HG03565 (cell line): ENCODE measurements around the gene PDE6C.

ENCODE experiments used
- ATAC-seq: cut with Tn5 transposase; IDR thresholded peaks from one replicate; pipeline ENCODE4 v1.9.1; 2021; ENCODE audit warnings: mild to moderate bottlenecking, moderate library complexity; ENCODE audit not compliant: unreplicated experiment

PDE6C gene

DNA sequence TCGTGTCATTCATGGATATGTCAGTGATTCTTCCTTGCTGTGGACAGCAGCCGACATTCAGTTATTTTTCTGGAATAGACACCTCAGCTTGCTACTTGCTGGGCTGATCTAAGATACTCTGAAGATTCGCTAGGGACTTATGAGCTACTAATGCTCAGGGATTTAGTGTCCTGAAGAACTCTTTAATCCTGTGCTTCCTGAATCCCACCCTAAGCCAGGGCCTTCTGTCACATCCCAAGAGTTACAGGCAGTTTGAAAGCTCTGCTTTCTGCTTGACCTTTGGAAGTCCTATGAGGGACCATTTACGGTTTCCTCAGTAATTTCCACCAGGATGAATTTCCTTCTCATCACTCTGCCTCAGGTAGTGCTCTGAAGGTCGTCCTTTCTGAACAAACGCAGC, at the start of gene PDE6C:
Gene PDE6C, plus strand, starts transcription at position 227 of the 400 bp plus-strand sequence. CDS start 189 bp downstream, outside the sequence.
- no peak for ATAC-seq

DNA sequence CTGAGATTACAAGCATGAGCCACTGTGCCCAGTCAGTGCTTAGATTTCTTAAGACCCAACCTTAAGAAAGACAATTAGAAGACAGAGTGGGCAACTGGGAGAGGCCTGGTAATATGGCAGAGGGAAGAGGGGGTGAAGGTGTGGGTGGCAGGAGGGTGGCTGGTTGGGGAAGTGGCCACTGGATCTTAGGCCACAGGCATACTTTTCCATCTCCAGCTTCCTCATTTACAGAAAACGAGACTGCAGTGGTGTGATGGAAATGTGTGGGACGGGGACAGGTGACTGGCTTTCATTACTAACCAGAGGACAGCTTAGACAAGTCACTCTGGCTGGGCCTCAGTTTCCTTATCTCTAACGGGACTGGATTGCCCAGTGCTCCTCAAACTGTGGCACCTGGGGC, 46.9 kb upstream of the PDE6C start:
- ATAC-seq, result no peak

- no peak for ATAC-seq
Measured at GRCh38 chr10:93566435-93567276, 45.7 kb upstream of the PDE6C start, which contains the start of gene FFAR4. Gene FFAR4 (plus strand): TSS chr10:93566665. CDS start chr10:93566721, 56 bp downstream.

DNA sequence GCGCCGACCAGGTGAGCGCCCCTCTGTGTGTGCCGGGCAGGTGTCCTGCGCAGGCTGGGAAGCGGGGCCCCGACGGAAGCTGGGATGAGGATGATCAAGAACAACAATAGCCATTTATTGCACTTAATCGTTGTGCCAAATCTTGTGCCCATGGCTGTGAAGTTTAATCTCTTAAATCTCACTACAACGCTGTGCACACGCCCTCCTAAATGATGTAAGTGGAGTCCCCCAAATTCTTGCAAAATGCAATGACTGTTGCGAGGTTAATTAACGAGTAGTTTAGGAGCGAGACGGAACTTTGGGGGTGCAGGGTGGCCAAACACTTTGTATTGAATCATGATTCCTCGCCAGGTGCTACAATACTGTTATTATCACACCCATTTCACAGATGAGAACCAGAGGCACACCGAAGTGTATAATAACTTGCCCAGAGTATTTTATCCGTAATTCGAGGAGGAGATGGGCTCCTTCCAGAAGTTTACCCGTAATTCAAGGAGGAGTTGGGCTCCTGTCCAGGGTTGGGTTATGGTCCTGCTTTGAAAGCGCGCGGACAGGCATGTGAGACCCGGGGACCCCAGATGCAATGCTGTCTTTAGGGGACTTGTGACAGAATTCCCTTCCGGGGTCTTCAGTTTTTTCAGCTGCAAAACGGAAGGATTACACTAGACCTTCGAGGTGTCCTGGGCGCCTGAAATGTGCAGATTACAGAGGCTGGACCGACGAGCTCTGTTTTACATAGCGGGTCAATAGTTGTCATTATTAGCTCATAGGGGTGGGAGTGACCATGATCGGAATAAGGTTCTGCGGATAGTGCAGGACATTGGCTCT, 44.8 kb upstream of the PDE6C start:
- no peak for ATAC-seq

DNA sequence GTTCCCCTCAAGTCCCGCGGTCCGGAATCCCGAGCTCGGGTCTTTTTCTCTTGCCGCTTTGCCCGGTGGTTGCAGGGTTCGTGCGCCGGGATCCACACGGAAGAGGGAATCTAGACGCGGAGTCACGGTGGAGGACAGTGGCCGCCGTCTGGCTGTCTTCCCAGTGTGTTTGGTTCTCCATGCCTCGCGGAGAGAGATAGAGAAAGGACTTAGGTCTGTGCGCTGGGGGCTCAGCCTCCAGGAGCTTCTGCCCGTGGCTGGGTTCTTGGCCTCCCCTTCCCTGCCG, 44.3 kb upstream of the PDE6C start:
- ATAC-seq, result no peak

DNA sequence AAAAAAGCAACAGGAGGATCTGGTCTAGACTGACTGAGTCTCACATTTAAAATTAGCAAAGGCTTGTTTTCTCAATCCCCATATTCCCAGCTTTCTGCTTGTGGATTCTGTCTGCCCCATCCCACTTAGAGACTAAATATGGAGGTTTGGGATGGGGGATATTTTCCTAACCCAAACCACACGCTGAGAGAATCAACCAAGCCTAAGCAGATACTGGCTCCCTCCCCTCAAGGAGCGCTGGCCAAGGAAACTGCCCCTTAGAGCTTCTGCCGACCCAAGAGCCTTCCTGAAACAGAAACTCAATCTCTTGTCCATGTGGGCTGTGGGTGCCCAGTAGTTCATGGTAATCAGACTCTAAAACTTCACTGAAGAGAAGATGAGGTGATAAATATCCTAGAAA, 42.0 kb upstream of the PDE6C start:
- no peak for ATAC-seq

DNA sequence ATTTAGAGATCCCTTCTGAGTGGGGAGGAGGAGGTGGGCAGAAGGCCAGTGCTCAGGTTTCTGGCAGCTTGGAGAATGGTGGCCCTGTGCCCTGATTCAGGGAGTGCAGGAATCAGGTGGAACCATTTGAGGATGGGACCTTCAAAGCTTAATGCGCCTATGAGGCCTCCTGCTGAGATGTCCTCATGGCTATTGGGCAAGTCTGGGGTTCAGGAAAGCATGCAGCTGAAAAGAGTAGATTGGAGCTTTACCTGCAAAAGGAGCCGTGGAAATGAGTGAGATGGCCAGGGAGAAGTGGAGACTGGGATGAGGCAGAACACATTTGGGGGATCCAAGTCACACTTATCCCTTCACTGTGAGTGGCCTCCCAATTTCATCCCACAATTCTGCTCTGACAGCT, 39.7 kb upstream of the PDE6C start:
- no peak for ATAC-seq

DNA sequence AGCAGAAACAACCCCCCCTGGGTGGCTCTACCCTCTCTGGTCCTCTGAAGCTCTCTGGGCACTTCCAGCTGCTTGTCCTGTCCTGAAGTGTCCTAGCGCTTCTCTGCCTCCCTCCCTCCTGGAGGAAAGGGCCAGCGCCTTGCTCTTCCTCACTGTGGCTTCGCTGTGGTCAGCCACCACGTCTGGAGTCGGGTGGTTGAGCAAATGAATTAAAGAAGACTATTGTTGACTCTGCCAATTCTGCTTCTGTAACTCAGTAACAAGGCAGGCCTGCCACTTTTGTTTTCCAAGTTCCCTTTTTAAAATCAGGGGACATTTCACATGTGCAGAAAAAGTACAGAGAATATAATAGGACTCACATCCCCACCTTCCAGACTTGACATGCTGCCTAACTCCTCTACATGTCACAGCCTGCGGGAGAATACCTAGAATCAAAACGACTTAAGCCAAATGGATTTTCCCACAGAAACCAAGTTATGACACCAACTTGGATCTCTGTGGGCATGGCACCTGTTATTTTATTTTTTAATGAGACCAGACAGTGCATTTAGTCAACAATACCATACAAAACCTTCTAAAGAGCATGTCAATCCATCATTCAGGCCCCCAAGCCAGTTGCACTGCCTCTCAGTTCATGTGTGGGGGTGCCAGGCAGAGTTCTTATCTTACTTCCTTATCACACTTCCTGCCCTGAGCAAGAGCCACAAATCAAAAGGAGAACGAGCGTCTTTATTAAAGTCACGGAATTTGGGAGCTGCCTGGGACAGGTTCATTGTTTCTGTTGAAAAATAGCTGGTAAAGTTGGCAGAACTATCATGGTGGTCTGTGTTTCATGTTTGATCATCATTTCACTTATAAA, 39.1 kb upstream of the PDE6C start:
- ATAC-seq, result no peak

- ATAC-seq, result no peak
Measured at GRCh38 chr10:93573924-93574323, 38.4 kb upstream of the PDE6C start.

- no peak for ATAC-seq
Measured at GRCh38 chr10:93576888-93577287, 35.4 kb upstream of the PDE6C start.

- no peak for ATAC-seq
Measured at GRCh38 chr10:93577565-93577964, 34.8 kb upstream of the PDE6C start.

DNA sequence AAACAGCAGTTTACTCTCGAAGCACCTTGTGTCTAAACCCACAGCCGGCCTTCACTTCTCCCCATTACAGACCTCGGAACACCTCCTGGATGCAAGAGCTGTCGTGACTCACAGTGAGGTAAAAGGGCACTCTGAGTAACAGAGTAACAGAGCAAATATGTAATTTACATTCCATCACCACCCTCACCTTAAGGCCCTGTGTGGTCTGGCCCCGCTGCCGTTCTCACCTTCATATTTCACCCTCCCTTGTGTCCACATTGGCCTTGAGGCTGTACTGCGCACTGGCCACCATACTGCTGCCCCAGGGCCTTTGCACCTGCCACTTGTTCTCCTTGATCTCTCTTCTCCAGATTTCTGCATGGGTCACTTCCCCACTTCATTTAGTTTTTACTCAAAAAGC, 33.2 kb upstream of the PDE6C start:
- no peak for ATAC-seq

DNA sequence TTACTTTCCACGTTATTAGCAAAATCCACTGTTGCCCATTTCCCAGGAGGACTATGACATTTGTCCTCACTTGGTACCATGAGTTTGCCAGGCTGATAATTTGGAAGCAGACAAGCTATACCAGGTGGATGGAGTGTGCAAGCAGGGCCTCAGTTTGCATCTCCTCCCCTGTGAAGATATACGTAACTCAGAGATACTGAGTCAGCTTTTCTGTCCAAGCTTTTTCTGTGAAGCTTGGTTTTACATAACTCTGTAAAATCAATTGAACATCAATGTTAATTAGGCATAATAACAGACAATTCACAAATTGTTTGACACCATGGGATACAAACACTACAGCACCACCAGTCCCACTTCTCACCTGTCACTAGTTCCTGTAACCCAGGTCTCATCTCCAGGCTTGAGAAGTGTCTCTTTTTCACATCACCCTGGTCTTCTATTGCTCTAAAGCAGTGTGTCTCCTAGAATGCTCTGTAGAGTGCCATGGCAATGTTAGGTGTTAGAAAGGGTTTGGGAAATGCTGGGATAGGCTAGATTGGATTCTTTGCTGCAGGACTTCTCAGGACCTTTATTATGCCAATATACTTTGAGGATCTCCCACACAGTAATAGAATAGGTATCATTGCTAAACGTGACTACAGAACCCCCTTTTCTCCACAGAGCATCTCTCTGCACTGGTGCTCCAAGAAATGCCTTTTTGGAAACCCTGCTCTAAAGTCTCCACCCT, 32.2 kb upstream of the PDE6C start:
- no peak for ATAC-seq

- no peak for ATAC-seq
Measured at GRCh38 chr10:93580828-93581227, 31.5 kb upstream of the PDE6C start.

GRCh38 chr10:93584445-93584844, 27.9 kb upstream of the PDE6C start:
- no peak for ATAC-seq

DNA sequence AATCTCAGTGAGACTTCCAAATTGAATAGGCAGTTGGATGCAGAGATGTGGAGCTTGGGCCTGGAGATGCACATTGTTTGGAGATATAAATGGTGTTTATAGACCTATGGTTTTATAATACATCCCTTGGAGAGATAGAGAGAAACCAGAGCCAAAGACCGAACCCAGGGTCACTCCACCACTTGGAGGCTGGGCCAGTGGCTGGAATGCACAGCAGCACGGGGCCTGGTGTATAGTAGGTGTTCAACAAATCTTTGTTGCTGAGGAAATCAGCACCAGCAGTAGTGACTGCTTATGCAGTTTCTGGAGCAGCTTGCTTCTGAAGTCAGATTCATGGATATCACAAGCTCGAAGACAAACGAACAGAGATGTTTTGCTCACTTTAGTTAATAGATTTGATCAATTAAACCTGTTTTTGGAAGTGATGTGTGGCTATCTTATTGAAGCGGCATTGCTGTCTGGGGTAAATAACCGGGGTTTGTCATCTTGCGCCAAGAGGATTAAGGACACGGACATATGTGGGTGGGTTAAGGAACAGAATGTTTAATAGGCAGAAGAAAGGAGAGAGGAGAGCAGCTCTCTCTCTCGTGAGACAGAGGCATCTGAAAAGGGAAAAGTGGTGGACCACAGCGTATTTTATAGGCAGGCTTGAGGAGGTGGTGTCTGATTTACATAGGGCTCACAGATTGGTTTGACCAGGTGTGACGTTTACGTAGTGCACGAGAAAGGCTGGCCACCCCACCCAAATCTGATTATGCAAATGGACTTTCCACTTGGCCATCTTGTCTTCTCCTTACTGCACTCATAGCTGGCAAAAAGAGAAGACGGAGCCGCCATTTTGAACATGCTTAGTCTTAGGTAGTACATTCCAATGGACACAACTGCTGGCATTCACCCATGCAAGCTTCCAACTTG, 22.4 kb upstream of the PDE6C start:
- no peak for ATAC-seq

DNA sequence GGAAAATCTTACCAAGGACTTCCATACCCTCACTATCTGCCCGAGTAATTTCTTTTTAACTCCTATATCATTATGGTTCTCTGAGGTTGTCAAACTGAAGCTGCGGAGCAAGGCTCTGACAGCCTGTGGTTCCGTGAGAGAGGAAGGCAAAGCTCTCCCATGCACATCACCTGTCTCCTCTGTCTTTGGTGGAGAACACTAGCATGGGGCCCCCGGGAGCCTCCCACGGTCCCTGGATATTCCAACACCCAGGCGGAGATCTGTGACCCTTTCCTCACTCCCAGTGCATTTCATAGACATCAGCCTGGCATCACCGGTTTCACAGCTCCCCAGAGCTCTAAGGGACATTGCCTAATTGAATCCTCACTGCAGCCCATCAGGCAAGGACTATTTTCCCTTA, 21.7 kb upstream of the PDE6C start:
- no peak for ATAC-seq

- ATAC-seq, result no peak
Measured at GRCh38 chr10:93591065-93591808, 21.1 kb upstream of the PDE6C start.

DNA sequence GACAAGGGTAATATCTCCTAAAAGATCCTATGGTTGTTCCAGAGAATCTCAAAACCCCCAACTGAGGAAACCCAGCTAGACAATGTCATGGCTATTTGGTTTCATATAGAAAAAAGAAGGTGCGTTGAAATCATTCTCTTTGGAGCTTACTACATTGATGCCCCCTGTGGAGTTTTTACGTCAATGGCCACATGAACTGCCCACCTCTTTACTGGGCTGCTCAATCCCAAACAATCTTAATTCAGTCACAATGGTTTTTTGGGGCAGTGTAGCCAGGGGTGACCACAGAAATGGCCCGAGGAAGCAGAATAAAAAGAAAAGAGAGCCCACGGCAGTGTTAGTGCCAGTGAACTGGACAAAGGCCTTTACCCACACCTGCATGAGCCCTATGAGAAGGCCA, 19.1 kb upstream of the PDE6C start:
- no peak for ATAC-seq
